ENCODE data around the gene HPN.

HPN gene

GRCh38 chr19:35065574-35065973 lies 24.1 kb downstream of the HPN start:
- no peak for DNase-seq

DNA sequence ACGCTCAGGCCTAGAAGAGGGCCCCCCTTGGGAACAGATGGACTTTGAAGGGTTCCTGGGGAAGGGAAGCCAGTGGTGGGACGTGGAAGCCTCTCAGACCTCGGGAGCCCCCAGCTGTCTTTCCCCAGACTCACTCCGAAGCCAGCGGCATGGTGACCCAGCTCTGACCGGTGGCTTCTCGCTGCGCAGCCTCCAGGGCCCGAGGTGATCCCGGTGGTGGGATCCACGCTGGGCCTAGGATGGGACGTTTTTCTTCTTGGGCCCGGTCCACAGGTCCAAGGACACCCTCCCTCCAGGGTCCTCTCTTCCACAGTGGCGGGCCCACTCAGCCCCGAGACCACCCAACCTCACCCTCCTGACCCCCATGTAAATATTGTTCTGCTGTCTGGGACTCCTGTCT lies 24.6 kb downstream of the HPN start:
- DNase-seq, result no peak

DNA sequence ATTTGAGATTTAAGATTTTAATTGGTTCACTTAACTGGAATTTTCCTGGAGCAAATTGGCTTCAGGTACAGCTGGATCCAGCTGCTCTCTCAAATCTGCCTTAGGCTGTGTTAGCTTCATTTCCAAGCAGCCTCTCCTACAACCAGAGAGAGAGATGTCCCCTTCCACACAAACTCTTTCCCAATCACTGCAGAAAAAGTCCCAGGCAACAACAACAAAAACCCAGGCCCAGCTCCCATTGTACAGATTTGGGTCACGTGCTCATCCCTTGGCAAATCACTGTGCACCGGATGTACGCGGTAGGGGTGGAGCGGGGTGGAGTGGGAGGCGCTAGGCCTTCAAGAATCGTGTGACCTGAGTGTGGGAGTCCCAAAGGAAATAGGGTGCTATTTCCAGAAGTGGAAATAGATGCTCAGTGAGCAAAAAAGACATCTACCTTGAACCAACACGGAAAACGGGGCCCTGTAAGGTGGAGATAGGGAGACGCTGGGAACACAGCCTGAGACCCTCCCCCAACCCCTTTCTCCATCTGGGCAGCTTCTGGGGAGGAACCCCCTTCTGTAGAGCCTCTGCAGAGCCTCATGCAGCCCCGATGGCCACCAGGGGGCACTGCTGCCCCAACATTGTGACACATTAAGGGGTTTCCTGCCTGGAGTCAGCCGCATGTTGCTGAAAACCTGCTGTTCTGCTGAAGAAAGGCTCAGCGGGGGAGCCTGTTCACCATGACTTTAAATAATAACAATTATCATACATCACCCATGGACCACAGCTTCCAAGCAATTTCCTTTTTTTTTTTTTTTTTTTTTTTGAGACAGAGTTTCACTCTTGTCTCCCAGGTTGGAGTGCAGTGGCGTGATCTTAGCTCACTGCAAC lies 25.4 kb downstream of the HPN start:
- DNase-seq, result no peak

DNA sequence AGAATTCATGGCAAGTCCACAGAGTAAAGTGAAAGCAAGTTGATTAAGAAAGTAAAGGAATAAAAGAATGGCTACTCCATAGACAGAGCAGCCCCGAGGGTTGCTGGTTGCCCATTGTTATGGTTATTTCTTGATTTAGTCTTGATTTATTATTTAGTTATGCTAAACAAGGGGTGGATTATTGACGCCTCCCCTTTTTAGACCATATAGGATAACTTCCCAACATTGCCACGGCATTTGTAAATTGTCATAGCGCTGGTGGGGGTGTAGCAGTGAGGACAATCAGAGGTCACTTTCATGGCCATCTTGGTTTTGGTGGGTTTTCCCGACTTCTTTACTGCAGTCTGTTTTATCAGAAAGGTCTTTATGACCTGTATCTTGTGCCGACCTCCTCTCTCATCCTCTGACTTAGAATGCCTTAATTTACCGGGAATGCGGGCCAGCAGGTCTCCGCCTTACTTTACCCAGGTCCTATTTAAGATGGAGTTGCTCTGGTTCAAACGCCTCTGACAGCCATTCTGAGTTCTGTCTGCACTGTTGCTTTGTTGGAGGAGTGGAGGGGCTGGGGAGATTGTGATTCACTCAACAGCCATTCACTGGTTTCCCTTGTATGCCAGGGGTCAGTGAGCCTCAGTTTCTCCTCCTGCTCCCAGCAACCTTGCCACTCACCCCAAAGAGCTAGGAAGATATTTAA lies 27.6 kb downstream of the HPN start:
- no peak for DNase-seq

DNA sequence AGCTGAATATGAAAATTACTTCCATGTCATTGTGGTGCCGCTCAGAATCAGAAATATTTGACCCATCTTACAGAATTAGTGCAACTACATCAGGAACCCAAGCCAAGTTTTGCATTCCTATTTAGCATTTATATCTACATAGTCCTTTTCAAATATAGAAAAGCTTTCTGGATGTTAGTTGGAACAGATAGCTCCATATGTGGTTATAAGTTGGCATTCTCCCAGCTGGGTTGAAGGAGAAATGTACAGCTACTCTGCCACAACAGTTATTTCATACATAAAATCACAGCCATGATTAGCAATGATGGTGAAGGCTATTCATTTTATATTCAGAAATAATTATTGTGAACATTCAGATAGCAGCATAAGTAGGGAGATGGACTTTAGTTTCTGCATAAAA lies 28.2 kb downstream of the HPN start:
- DNase-seq, result no peak

- DNase-seq, result no peak
Measured at GRCh38 chr19:35070471-35070870, 28.9 kb downstream of the HPN start.

DNA sequence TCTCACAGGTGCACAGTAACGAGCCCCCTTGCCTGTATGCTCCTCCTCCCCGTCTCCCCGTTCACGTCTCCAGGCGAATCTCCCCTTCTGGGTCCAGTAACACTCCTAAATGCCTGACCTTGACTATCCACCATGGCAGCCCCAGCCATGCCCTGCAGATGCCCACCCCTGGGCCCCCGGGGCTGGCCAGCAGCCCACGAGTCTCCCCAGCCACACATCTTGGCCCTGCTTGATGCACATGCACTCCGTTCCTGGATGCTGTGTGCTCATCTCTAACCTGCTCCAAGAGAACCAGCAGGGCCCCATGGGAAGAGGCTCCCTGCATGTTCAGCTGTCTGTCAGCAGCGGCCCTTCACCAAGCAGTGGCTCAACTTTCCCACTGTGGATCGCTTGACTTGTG lies 32.0 kb downstream of the HPN start:
- DNase-seq, result no peak

DNA sequence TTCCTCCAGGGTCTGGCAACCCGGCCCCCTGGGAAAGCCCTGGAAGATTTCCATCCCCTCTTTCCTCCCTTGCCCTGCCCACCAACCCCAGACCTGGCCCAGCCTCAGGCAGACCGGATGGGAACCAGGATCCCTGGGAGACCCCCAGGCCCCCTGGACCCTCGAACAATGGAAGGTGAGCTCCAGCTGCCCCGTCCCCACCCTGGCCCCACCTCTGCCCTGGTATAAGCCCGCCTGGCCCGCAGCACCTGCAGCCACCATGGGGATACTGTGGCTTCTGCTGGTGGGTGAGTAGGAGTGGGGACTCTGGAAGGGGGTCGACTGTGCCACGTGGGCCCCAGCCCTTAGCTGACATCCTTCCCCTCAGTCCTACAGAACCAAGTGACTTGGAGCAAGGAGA lies 32.4 kb downstream of the HPN start:
- no peak for DNase-seq

DNA sequence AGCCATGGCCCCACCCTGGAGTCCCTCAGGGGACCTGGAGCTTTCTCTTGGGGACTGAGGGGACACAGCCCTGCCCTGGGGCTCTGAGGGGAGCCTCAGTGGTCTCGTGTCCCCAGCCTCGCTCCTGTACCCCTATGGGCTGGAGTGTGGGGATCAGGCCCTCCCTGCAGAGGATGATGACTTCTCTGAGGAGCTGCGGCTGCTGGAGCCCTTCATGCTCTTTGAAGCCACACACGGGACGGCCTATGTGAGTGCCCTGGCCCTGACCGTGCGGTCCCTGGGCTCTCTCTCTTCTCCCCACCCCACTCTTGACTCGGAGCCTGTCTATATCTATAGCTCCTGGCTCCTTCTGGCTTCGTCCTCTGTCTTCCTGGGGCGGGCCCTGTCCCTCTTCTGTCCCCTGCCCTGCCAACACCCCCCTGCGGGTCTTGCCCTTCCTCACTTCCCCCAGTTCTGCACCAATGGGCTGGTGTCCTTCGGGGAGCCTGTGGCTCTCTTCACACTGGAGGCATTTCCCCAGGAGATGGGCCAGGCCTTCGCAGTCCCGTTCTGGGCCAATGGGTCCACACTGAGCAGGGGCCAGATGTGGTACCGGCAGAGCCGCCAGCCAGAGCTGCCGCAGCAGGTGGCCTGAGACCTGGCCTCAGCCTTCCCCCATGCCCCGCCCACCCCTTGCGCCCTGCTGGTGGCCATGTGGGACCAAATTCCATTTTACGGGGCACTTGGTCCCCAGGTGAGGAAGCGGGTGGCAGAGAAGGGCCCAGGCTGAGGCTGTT lies 33.1 kb downstream of the HPN start:
- DNase-seq, result no peak

DNA sequence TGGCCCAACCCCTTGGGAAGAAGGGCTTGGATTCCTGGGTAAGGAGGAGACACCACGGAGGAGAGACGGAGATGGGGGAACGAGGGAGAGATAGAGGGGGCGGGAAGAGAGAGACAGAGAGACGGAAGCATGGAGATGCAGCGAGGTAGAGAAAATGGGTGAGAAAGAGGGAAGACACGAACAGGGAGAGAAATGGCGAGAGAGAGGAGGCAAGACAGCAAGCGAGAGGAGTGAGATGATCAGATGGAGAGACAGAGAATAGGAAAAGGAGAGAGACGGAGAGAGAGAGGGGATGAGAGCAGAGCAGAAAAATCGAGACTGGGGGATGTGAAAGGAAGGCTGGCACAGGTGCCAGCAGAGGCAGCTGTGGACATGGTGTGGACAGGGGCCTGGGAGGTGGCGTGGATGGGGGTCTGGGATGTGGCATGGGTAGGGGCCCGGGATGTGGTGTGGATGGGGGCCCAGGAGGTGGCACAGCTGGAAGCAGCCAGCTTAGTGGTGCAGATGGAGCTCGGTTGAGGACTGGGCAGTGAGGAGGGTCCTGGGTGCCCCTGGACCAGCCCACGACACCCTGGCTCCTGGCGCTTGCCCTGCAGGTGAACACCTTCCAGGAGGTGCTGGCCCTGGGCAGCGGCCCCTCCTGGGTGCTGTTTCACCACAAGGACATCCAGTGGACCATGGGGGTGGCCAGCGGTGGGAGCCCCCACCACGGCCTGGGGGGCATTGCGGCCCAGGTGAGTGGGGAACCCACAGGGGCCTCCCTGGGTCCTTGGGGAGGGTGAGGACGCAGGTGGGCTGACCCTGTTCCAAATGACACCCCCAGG lies 33.9 kb downstream of the HPN start:
- no peak for DNase-seq

- no peak for DNase-seq
Measured at GRCh38 chr19:35076026-35076370, 34.5 kb downstream of the HPN start.

DNA sequence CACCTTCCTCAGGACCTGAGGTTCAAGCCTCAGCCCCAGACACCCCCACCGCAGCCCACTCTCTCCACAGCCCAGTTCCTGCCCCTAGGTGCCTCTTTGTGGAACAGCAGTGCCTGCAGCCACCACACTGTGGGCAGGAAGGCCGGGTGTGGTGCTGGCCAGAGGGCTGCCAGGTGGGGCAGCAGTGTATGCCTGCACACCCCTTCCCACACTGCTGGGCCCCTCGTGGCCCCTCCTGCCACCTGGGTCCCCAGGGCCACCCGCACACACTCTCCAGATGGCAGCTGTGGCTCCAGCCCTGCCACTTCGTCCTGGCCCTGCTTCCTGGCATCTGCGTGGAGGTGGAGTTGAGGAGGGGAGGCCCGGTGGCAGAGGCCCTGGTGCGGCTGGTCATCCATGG lies 35.1 kb downstream of the HPN start:
- no peak for DNase-seq

- no peak for DNase-seq
Measured at GRCh38 chr19:35077411-35078223, 36.1 kb downstream of the HPN start.

DNA sequence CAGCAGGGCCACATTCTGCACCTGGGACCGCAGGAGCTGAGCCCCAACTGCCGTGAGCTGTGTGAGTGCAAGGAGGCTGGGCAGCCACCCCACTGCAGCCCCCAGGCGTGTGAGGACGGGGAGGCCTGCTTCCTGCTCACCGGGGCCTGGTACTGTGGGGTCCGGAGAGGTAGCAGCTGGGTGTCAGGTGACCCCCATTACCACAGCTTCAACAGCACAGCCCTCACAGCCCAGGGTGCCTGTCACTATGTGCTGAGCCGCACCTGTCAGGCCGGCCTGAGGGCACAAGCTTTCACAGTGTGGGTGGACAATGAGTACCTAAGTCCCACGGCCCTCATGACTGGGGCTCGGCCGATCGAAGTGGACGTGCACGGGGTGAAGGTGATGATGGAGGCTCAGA lies 38.3 kb downstream of the HPN start:
- DNase-seq, result no peak

DNA sequence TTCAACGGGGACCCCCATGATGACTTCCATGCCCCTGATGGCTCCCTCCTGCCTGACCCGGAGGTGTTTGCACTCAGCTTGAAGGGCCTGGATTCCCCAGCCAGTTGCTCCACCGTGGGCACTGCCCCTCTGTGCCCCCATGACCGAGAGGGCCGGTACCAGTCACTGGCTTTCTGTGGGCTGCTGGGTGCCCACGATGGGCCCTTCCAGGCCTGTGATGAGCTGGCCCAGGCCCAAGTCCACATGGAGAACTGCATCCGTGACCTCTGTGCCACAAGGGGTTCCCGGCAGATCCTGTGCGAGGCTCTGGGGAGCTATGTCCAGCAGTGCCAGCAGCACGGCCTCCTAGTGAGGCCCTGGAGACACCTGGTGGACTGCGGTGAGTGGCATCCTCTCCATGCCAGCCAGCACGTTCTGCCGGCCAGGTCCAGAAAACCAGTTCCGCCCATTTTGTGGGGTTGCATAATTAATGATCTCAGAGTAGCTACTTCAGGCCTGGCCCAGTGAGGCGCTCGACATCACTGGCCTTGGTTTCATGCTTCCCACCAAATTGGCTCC lies 39.2 kb downstream of the HPN start:
- no peak for DNase-seq

- no peak for DNase-seq
Measured at GRCh38 chr19:35081201-35081600, 39.7 kb downstream of the HPN start.

DNA sequence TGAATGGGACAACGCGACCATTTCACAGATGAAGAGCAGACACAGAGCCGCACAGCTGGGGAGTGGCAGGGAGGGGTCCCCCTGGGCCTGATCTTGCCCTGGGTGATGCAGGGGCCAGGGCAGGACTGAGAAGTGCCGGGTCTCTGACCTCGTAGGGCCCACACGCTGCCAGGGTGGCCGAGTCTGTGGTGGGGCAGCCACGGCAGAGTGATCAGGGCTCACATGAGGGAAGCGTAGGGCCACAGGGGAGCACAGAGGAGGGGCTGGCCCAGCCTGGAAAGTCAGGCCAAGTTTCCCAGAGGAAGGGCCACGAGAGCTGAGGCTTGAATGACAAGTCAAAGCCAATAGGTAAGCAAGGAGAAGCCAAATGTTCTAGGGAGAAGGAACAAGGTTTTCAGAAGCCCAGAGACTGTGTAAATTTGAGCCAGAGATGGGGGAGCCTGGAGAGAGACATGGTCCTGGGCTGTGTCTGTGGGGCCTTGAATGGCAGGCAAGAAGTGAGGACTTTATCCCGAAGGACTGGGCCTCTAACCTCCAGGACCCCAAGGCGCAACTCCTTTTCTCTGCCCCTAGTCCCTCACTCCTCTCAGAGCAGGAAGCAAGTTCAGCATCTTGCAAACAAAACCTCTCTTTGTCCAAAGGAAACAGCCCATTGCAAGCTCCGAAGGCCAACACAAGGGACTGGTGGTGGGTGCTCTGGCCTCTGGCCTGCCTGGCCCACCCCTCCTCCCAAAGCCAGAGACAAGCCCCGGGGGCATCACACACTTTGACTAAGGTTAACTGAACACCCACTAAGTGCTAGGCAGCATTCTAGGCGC lies 42.4 kb downstream of the HPN start:
- DNase-seq, result no peak

DNA sequence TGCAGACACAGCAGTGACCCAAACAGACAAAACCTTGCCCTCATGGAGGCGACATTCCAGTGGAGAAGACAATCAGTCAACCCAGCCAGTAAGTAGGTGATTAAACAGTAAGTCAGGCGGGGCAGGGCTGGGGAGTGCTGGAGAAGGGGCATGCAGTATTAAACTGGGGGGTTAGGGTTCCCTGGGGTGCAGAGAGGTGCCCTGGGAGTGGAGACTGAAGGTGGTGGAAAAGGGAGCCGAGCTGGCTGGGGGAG lies 42.9 kb downstream of the HPN start:
- DNase-seq, result no peak

DNA sequence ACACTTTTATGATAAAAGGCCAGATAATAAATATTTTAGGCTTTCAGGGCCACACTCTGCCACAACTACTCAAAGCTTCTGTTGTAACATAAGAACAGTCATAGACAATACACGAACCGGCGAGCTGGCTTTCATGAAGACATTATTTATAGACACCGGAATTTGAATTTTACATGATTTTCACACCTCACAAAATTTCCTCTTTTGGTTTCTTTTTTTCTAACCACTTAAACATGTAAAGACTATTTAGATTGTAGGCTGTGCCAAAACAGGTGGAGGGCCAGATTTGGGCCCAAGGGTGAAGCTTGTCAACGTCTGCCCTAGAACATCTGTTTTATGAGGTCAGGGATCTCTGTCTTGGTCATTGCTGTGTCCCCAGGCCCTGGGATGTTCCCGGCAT lies 44.4 kb downstream of the HPN start:
- DNase-seq, result no peak

DNA sequence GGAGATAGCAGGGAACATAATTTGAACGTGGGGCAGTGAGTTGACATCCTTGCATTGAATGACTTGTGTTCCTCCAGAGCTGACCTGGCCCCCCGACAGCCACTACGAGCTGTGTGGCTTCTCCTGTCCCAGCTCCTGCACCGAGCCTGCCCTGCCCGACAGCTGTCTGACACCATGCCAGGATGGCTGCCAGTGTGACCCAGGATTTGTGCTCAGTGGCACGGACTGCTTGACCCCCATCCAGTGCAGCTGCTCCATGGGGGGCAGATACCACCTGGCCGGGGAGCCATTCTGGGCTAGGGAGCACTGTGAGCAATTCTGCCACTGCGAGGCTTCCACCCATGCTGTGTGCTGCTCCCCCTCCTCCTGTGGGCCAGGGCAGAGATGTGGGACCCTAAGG lies 44.9 kb downstream of the HPN start:
- DNase-seq, result no peak

DNA sequence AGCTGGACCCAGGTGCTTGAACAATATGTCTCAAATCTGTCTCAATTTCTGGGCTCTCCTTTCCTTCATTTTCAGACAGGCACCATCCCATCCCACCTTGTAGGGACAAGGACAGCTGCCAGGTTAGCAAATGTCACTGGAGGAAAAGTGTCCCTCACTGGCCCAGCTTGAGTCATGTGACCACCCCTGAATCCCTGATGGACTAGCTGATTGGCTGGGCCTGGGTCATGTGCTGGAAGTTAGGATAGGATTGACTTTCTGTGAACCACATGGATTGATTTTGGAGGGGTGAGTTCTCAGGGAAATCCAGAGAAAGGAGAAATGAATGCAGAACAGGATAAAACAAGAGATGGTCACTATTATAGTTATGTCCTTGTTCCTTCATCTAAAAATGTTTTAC lies 45.9 kb downstream of the HPN start:
- no peak for DNase-seq
